ENCODE measurements around the gene EIF4E.
"Not testable (repeated sequence)": the region's sequence is repeated elsewhere in the genome, so short reads cannot be mapped to it uniquely, and the experiment has no call there.

Gene EIF4E

DNA sequence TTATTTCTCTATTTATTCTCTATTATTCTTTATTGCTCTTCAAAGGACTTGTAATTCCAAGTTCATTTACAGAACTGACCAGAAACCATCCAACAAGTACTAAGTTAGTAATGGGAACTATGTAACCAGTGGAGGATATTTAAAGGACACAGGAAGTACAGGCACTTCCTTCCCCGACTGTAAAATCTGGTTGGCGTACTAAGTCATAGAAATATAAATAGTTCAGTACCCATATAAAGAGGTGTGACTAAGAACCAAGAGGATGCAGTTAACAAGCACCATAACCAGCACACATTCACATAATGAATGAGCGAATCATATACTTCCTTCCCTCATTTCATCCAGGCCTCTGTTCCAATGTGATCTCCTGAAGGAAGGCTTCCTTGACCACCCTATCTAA is 3.6 kb upstream of the EIF4E start:
- DNase-seq (ENCODE audit: low read depth in 1 of 2, low spot score in 1 of 2) = no peak

DNA sequence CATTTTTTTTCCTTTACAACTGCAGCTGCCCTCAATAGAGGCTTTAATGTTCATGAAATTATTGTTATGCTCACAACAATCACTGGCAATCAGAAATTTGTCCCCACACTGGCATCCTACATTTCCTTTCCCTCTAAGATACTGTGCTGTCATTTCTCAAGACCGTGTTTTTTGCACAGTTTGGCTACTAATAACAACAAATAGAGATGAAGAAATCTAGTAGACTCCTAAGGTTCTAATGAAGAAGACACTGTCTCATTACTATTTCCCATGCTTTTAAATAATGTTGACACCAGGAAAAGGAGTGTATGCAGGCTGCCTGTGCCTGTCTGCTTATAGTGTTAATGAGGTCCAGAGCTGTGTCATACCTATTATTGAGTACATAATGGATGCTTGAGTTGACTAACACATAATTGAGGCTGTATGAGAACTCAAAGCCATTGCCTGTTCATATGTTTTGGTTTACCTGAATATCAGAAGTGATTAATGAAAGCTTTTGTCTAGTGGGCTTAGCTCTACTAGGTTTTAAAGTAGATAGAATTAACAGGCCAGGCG is 1.5 kb upstream of the EIF4E start:
- no peak for DNase-seq (ENCODE audit: low read depth in 1 of 2, low spot score in 1 of 2)

DNA sequence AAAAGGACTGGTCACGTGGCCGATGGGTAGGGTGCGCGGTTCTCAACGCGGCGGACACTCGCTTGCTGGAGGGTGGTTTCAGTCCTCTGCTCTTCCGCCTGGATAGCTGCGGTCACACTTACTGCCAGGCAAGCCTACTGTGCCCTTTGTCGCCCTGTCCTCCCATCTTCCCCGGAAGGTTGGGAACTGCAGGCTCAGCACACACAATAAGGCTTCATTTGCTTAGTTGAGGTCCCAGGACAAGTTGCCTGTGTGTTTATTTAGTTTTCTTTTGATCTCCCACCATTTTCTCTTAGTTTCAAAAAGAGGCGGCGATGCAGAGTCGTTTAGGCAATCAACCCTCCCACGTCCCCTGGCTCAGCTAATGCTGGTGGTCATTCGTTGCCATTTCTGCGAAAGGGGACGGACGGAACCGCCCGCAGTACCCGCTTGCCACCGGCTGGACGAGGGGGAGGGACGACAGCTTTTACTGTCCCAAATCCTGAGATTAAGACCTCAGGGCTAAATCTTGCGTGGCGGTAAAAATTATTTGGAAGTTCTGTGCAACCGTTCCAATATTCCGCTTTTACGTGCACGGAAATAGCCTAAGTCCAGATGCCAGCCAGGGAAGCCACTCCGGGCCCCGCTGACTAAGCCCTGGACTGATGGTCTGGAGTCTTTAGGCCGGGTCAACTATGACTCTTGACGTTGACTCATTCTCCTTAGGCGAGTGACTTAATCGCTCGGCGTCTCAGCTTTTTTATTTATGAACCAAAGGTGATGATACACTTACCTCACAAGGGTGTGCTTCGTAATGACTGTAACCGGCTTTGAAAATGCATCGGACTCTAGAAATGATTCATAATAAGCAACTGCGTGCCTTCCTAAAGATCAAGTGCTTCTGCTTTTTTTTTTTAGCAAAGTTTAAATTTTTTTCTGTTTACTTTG is 671 bp upstream of the EIF4E start:
- peak; percentile 4 to 39 for DNase-seq (ENCODE audit: low read depth in 1 of 2, low spot score in 1 of 2)

DNA sequence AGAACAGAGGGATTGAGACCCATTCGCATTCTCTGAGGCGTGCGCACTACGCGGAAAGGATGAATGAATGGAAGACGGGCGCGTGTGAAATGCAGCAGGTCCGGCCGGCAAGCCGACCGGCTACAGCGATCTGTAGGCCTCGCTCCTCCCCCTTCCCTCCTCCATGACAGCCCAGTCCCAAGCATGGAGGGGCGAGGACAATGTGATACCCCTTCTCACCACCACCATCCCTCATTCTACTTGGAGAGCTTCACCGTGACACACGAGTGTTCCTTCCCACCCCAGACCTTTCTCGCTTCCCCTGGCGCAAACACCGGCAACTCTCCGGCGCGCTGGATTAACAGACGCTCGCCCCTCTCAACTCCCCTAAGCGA is 815 bp downstream of the EIF4E start:
- DNase-seq (ENCODE audit: low read depth in 1 of 2, low spot score in 1 of 2) = peak; percentile 14 to 49

DNA sequence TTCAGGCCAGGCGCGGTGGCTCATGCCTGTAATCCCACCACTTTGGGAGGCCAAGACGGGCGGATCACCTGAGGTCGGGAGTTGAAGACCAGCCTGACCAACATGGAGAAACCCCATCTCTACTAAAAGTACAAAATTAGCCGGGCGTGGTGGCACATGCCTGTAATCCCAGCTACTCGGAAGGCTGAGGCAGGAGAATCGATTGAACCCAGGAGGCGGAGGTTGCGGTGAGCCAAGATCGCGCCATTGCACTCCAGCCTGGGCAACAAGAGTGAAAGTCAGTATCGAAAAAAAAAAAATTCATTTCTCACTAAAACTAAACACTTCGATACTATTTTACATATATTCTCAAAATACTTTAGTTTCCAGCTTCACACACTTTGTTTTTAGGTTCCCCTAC is 2.7 kb downstream of the EIF4E start:
- not testable (repeated sequence) for DNase-seq (ENCODE audit: low read depth in 1 of 2, low spot score in 1 of 2)

DNA sequence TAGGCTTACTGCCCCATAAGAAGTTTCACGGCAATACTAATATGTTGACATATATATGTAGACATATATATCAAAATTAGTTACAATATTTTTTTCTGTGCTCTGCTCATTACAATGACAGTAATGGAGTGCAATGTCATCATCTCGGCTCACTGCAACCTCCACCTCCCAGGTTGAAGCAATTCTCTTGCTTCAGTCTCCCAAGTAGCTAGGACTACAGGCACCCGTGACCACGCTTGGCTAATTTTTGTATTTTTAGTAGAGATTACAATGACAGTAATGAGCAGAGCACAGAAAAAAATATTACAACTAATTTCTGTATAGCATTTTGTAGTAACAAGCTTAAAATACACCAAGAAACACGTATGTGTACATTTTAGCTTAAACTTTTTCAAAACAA is 7.6 kb downstream of the EIF4E start:
- no peak for DNase-seq (ENCODE audit: low read depth in 1 of 2, low spot score in 1 of 2)

DNA sequence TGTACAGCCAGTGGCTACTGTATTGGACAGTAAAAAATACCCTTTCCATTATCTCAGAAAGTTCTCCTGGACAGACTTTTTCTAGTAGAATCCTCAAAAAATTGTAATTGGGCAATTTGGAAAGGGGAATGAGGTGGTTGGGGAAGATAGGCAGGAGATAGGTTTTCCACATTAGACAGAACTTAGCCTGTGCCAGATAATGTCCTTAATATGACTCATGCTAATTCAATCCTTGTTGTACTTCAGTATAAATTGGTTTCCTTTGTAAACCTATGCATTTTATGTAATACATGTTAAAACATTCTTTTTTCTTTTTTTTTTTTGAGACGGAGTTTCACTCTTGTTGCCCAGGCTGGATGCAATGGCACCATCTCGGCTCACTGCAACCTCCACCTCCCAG is 8.9 kb downstream of the EIF4E start:
- DNase-seq (ENCODE audit: low read depth in 1 of 2, low spot score in 1 of 2) = no peak

DNA sequence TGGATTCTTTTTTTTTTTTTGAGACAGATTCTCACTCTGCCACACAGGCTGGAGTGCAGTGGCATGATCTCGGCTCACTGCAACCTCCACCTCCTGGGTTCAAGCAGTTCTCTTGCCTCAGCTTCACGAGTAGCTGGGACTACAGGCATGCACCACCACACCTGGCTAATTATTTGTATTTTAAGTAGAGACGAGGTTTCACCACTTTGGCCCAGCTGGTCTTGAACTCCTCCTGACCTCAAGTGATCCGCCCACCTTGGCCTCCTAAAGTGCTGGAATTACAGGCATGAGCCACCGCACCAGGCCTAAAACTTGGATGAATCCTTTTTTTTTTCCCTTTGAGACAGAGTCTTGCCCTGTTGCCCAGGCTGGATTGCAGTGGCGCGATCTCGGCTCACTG is 18.2 kb downstream of the EIF4E start:
- DNase-seq (ENCODE audit: low read depth in 1 of 2, low spot score in 1 of 2) = not testable (repeated sequence)

DNA sequence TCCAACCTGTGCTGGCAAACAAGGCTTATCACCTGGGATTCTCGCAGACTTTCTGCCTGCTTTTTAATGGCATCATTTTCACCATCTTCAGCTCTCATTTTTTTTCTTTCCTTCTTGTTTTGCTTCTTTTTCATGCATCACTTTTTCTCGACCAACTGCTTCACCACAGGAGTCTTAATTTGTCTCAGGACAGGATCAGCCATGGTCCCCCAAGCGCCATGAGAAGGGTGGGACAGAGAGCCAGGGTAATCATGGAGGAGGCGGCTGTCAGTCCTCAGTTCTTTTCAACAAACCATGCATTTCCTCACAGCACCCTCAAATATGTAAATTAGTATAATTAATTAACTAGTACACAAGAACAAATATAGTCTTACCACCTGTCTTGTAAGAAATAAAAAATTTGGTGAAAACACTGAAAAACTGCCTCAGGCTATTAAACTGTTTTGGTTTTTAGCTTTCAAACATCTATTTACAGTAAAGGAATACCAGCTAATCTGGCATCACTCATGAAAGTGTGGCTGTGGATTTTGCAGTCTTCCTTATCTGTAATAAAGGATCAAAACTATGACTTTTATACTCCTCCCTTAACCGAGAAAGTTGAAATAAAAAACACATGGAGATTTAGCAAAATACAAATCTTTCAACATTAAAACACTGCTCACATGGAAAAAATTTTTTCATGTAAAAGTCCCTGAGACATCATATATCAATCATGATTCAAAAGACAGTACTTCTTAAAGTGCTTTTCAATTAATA is 19.1 kb downstream of the EIF4E start:
- DNase-seq (ENCODE audit: low read depth in 1 of 2, low spot score in 1 of 2) = no peak

DNA sequence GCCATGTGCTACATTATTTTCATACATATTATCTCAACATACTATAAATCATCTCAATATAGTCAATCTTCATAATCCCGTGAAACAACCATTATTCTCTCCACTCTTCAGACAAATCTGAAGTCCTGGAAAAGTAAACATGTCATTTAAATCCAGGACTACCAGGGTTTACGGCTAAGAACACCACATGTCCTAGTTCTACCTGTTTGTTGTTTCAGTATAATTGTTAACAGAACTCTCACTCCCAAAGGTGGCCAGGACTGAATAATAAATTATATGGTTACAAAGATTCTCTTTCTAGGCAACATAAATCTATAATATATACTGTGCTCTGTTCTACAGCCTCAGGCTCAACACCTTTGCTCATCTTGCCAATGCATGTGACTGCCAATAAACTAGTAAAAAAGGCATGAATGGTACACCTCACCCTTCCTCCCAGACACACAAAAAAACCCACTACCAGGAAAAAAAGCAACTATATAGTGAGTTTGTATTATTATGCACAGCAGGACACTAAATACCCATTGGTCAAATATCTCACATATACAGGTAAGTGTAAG is 20.1 kb downstream of the EIF4E start:
- DNase-seq (ENCODE audit: low read depth in 1 of 2, low spot score in 1 of 2) = no peak

DNA sequence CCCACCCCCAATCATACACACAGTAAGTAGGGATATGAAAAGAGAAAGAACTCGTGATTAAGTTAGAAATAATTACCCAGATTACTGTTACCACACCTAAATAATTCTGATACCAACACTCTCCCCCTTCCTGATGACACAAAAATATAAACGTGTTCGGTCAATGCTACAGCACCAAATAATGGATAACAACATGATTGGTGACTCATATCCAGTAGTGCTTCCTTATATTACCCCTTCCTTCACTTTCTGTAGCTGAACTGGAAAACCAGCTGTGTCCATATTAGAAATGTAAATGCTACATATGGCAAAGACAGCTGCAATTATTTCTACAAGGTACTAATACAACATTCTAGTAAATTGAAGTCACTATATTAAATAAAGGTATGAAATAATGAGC is 20.8 kb downstream of the EIF4E start:
- no peak for DNase-seq (ENCODE audit: low read depth in 1 of 2, low spot score in 1 of 2)

DNA sequence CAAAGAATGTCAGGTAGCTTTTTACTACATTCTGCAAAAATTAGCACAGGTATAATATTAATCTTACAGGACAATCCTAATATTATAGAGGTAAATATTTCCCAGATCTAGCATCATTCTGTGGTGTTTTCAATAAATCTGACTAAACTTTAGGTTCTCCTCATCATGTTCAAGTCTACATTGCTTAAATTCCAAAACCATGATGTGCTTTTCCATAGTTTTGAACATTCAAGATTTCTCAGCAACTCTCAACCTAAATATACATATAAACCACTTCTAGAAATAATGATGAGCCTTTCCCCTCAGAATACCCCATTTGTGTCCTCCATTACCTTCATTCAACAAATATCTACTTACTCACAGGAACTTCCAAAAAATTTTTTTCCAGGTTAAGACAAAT is 23.1 kb downstream of the EIF4E start:
- DNase-seq (ENCODE audit: low read depth in 1 of 2, low spot score in 1 of 2) = no peak

DNA sequence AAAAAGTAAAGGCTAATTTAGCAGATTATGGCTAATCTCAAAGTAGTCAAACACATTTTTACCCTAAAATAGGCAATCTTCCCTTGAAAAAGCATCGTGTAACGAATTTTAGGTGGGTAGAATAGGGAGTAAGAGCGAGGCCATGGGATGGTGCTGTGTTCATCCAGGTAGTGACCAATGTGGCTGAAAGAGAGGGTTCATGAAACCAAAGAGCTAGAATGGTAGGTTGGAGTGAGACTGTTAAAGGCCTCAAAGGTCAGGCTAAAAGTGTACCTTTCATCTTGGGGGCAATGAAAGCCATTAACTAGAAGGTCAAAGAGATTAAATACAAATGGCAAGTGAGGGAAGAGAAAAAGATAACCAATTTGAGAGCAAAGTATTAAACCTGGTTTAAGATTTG is 23.6 kb downstream of the EIF4E start:
- DNase-seq (ENCODE audit: low read depth in 1 of 2, low spot score in 1 of 2) = no peak

DNA sequence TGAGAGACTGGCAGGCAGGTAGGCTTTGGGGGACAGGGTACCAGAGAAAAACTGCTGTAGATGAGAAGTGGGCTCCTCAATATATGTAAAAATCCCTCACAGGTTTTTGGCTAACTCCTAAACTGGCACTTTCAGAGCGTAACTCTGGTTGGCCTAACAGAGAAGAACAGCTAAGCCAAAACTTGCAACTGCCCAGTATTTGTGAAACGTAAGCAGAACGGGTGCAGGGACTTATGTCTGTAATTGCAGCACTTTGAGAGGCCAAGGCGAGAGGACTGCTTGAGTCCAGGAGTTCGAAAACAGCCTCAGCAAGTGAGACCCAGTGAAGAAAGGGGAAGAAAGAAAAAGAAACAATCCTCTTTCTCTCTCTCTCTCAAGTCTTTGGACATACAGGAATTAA is 25.0 kb downstream of the EIF4E start:
- no peak for DNase-seq (ENCODE audit: low read depth in 1 of 2, low spot score in 1 of 2)

DNA sequence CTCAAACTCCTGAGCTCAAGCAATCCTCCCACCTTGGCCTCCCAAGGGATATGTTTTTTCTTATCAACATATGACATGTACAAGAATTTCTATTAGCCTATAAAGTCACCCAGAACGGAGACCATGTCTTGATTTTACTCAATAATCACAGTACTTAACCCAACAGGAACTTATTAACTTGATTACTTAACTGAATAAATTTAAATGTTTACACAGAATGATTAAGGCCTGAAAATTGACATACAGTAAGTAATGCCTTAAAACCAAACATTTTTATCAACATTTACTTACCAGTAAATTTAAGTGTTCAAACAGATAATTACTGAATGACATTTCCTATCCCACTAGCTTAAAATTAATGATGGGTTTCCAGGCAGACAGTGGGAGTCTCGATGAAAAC is 25.4 kb downstream of the EIF4E start:
- no peak for DNase-seq (ENCODE audit: low read depth in 1 of 2, low spot score in 1 of 2)

DNA sequence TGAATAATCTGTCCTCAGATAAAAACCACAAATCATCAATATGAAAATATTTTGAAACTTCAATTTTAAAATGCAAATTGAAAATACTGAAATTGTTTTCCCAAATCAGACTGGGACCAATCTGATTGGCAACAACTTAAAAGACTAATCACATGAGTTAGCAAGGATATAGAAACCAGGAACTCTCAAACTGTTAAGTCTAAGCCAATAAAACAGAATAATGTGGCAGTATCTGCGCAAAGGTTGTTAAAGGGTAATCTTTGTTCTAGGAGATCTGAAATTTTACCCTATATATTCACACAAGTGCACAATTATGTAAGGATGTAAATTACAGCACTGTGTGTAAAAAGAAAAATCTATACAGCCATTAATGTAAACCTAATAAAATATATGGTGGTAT is 29.7 kb downstream of the EIF4E start:
- DNase-seq (ENCODE audit: low read depth in 1 of 2, low spot score in 1 of 2) = no peak

DNA sequence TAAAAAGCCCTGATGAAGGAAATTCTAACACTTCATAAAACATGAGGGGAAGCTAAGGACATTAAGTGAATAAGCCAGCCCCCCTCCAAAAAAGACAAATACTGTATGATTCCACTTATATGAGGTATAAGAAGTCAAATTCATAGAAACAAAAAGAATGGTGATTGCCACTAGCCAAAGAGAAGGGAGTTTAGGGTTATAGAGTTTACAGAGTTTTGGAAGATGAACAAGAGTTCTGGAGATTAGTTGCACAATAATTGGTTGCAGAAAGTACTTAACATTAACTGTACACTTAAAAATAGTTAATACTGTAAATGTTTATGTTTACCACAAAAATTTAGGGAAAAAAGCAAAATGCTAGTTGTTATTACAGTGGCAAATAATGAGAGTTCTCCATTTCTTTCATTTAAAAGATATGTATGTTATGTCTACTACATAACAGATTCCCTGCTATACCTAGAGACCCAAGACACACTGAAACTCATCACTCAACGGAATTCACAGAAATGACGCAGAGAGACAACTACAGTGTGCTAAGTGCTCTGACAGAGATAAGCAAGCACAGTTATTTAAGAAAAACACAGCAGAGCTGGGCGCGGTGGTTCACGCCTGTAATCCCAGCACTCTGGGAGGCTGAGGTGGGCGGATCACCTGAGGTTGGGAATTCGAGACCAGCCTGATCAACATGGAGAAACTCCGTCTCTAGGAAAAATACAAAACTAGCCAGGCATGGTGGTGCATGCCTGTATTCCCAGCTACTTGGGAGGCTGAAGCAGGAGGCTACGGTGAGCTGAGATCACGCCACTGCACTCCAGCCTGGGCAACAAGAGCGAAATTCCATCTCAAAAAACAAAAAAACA is 37.2 kb downstream of the EIF4E start:
- no peak for DNase-seq (ENCODE audit: low read depth in 1 of 2, low spot score in 1 of 2)

DNA sequence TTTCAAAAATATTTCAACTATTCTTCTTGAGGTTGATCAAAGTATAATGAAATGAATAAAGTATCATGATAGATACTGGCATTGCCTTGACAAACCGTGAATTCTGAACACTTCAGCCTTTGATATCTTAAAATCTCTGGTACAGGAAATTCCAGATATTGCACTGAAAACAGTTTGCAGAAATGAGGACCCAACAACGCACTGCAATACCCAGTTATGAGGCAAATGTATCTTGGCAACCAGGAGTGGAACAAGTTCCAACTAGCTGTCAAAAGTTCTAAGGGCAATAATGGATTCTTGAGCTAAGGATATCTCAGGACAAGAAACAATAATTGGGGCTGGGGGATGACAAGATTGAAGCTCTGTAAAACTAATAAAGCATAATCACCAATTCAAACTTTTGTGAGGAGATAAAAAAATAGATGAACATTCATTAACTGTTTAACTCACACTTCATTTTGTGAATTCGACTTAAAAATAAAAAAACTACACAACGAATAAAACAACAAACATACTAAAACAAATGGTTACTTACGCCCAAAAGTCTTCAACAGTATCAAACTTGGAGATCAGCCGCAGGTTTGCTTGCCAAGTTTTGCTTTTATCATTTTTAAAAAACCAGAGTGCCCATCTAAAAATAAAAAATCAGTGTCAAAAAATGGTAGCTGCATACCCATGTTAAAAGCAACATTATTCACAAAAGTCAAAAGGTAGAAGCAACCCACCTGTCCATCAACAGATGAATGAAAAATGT is 38.1 kb downstream of the EIF4E start:
- no peak for DNase-seq (ENCODE audit: low read depth in 1 of 2, low spot score in 1 of 2)

DNA sequence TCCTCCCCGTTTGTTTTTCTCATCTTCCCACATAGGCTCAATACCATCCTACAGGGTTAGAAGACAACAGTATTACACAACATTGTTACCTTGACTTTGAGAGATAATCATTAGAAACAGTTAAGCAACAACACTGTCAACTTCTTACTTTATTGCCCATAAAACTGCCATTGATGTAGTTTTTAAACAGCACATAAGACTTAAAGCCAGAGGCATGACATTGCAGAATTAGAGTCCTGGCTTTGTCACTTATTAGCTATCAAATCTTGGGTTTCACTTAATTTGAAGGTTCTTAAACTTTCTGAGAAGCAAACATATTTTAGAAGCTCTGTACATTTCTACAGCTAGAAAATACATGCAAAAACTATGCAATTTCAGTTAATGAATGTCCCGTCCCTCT is 41.8 kb downstream of the EIF4E start:
- no peak for DNase-seq (ENCODE audit: low read depth in 1 of 2, low spot score in 1 of 2)

DNA sequence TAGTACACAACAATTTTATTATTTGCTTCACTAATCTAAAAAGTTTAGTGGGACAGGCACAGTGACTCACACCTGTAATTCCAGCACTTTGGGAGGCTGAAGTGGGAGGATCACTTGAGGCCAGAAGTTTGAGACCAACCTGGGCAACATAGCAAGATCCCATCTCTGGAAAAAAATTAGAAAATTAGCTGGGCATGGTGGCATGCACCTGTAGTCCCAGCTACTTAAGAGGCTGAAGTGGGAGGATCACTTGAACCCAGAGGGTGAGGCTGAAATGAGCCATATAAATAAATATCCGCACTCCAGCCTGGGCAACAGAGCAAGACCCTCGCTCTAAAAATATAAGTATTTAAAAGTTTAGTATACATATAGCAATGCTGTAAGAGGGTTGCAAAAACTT is 42.6 kb downstream of the EIF4E start:
- not testable (repeated sequence) for DNase-seq (ENCODE audit: low read depth in 1 of 2, low spot score in 1 of 2)
